ENCODE measurements around the gene ERG.

DNA sequence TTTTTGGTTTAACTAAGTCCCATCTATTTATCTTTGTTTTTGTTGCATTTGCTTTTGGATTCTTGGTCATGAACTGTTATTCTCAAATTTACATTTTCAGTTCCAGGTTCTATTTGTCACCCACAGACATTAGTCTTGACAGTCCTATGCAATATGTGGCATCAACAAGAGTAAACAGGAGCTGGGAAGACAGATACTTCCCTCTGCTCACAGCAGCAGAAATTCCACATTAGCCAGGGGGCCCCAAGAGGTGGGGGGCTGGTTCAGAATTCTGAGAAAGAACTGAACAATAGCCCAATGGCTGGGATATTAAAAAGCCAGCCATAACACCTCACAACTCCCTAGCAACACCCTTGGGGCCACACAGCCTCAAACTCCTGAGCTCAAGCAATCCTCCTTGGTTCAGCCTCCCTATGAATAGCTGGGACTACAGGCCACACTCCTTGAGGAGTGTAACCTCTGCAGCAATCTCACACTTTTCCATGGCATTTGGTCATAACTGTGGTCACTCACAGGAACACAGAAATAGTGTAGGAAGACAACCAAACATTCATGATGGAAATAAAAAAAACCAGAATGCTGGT lies 67.8 kb downstream of the ERG start:
- TF ChIP-seq, protein P1, sequence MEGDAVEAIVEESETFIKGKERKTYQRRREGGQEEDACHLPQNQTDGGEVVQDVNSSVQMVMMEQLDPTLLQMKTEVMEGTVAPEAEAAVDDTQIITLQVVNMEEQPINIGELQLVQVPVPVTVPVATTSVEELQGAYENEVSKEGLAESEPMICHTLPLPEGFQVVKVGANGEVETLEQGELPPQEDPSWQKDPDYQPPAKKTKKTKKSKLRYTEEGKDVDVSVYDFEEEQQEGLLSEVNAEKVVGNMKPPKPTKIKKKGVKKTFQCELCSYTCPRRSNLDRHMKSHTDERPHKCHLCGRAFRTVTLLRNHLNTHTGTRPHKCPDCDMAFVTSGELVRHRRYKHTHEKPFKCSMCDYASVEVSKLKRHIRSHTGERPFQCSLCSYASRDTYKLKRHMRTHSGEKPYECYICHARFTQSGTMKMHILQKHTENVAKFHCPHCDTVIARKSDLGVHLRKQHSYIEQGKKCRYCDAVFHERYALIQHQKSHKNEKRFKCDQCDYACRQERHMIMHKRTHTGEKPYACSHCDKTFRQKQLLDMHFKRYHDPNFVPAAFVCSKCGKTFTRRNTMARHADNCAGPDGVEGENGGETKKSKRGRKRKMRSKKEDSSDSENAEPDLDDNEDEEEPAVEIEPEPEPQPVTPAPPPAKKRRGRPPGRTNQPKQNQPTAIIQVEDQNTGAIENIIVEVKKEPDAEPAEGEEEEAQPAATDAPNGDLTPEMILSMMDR (IDR thresholded peaks at IDR 0.05; ENCODE audit: low read depth, low read length) = no peak
- TF ChIP-seq POLR2A (IDR thresholded peaks at IDR 0.05; ENCODE audit: extremely low read depth, insufficient read length) = no peak
